BLaER1 (cell line): Measurements from ENCODE around the gene CYBB.
A peak's percentile ranks its signal among the peaks of the same experiment; 100 is the strongest.
"Not testable (repeated sequence)": the region's sequence is repeated elsewhere in the genome, so short reads cannot be mapped to it uniquely, and the experiment has no call there.

ENCODE experiments used
- H3K27ac ChIP-seq: shearing (Covaris generic); formaldehyde crosslinking; 2 replicates; pipeline ENCODE4 v1.8.1; 2022
- H3K27me3 ChIP-seq: shearing (Covaris generic); formaldehyde crosslinking; 2 replicates; pipeline ENCODE4 v1.8.1; 2022
- H3K36me3 ChIP-seq: shearing (Covaris generic); formaldehyde crosslinking; 2 replicates; pipeline ENCODE4 v1.8.1; 2022
- H3K4me1 ChIP-seq: shearing (Covaris generic); formaldehyde crosslinking; 2 replicates; pipeline ENCODE4 v1.8.1; 2022
- H3K4me2 ChIP-seq: shearing (Covaris generic); formaldehyde crosslinking; 2 replicates; pipeline ENCODE4 v1.8.1; 2022
- H3K4me3 ChIP-seq: shearing (Covaris generic); formaldehyde crosslinking; 2 replicates; pipeline ENCODE4 v1.8.1; 2022
- H3K9ac ChIP-seq: shearing (Covaris generic); formaldehyde crosslinking; 2 replicates; pipeline ENCODE4 v1.8.1; 2022
- H3K9me3 ChIP-seq: shearing (Covaris generic); formaldehyde crosslinking; 2 replicates; pipeline ENCODE4 v1.8.1; 2022
- H4K20me1 ChIP-seq: shearing (Covaris generic); formaldehyde crosslinking; 2 replicates; pipeline ENCODE4 v1.8.1; 2022
- Cebpa-rat ChIP-seq: shearing (Covaris generic); IDR thresholded peaks from 2 replicates; pipeline ENCODE4 v1.8.1; 2022

The CYBB gene

GRCh38 chrX:37757082-37757481 lies 22.8 kb upstream of the CYBB start:
- Histone ChIP-seq H3K9ac (no peak overlapping the region), H4K20me1 (no peaks in the 10 kb centered on the region), H3K36me3 (no peaks in the 10 kb centered on the region), H3K9me3 (peaks cover 33% of the 10 kb centered on the region), H3K4me2 (peak overlapping the region; percentile 31; the same call in 1 of the 2 replicates), H3K4me1 (peaks cover 56% of the 10 kb centered on the region), H3K27ac (peak overlapping the region; percentile 94), H3K4me3 (no peak overlapping the region), H3K27me3 (no peaks in the 10 kb centered on the region)
- TF ChIP-seq Cebpa-rat = no peak

DNA sequence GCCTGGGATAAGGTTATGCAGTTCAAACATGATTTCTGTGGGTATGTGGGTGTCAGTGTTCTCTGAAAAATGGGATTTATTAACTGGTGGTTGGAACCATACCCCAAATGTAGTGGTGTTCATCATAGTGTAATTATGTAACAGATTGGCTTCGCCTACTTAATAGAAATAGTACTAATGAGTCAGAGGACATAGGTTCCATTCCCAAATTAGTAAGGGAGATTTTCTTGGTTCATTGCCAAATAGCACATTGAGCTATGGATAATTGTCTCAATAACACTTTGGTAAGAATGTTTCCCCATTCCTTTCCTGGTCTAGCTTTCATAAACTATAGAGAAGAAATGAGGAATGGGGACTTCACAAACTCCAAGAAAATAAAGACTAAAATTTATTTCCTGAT lies 20.5 kb upstream of the CYBB start:
- Histone ChIP-seq H3K4me2 (no peak overlapping the region), H3K36me3 (no peaks in the 10 kb centered on the region), H3K27ac (no peak overlapping the region), H3K9ac (no peak overlapping the region), H3K27me3 (no peaks in the 10 kb centered on the region), H4K20me1 (no peaks in the 10 kb centered on the region), H3K9me3 (peaks cover 18% of the 10 kb centered on the region), H3K4me1 (peaks cover 44% of the 10 kb centered on the region), H3K4me3 (no peak overlapping the region)
- TF ChIP-seq Cebpa-rat = no peak

- Histone ChIP-seq H3K27ac (no peak overlapping the region), H4K20me1 (no peaks in the 10 kb centered on the region), H3K4me2 (no peak overlapping the region), H3K4me3 (no peak overlapping the region), H3K4me1 (peaks cover 38% of the 10 kb centered on the region), H3K27me3 (no peaks in the 10 kb centered on the region), H3K9me3 (peaks cover 18% of the 10 kb centered on the region), H3K9ac (no peak overlapping the region), H3K36me3 (no peaks in the 10 kb centered on the region)
- TF ChIP-seq Cebpa-rat = no peak
These were observed 19.9 kb upstream of the CYBB start for GRCh38 chrX:37759878-37760418.

GRCh38 chrX:37763400-37763799 lies 16.5 kb upstream of the CYBB start:
- H4K20me1 ChIP-seq = no peaks in the 10 kb centered on the region
- no peak overlapping the region for H3K9ac ChIP-seq
- no peaks in the 10 kb centered on the region for H3K36me3 ChIP-seq
- H3K4me1 ChIP-seq = peaks cover 21% of the 10 kb centered on the region
- no peak for TF ChIP-seq Cebpa-rat
- H3K9me3 ChIP-seq = peaks cover 16% of the 10 kb centered on the region
- H3K27ac ChIP-seq = peak overlapping the region; percentile 5; the same call in 1 of the 2 replicates
- H3K4me3 ChIP-seq = no peak overlapping the region
- H3K4me2 ChIP-seq = 0 out of 2 replicates have a peak overlapping the region, but pooled peaks have one; percentile 6
- H3K27me3 ChIP-seq = no peaks in the 10 kb centered on the region

- no peaks in the 10 kb centered on the region for H3K27me3 ChIP-seq
These were observed 14.4 kb upstream of the CYBB start for GRCh38 chrX:37765507-37765906.

GRCh38 chrX:37767430-37767829 lies 12.4 kb upstream of the CYBB start:
- Histone ChIP-seq H3K9ac (no peak overlapping the region), H3K4me1 (peaks cover 21% of the 10 kb centered on the region), H3K4me2 (no peak overlapping the region), H4K20me1 (no peaks in the 10 kb centered on the region), H3K27me3 (no peaks in the 10 kb centered on the region), H3K36me3 (no peaks in the 10 kb centered on the region), H3K4me3 (no peak overlapping the region), H3K9me3 (peaks cover 20% of the 10 kb centered on the region), H3K27ac (no peak overlapping the region)
- TF ChIP-seq Cebpa-rat = no peak

More at GRCh38 chrX:37765507-37765906, 14.4 kb upstream of the CYBB start:
- H3K27ac ChIP-seq = peak overlapping the region; percentile 39; the same call in 1 of the 2 replicates
- no peaks in the 10 kb centered on the region for H3K36me3 ChIP-seq
- no peak overlapping the region for H3K4me3 ChIP-seq
- no peaks in the 10 kb centered on the region for H4K20me1 ChIP-seq
- H3K9me3 ChIP-seq = peaks cover 20% of the 10 kb centered on the region
- no peak overlapping the region for H3K9ac ChIP-seq
- peaks cover 21% of the 10 kb centered on the region for H3K4me1 ChIP-seq
- TF ChIP-seq Cebpa-rat = no peak
- H3K4me2 ChIP-seq = peak overlapping the region; percentile 43; the same call in 1 of the 2 replicates

DNA sequence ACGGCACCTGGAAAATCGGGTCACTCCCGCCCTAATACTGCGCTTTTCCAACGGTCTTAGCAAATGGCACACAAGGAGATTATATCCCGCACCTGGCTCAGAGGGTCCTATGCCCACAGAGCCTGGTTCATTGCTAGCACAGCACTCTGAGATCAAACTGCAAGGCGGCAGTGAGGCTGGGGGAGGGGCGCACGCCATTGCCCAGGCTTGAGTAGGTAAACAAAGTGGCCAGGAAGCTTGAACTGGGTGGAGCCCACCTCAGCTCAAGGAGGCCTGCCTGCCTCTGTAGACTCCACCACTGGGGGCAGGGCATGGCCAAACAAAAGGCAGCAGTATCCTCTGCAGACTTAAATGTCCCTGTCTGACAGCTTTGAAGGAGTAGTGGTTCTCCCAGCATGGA lies 11.0 kb upstream of the CYBB start:
- not testable (repeated sequence) for H3K27me3 ChIP-seq, H3K27ac ChIP-seq, H3K9ac ChIP-seq, H4K20me1 ChIP-seq, H3K36me3 ChIP-seq, H3K4me2 ChIP-seq, H3K4me3 ChIP-seq
- Histone ChIP-seq H3K9me3 (peaks cover 20% of the 10 kb centered on the region), H3K4me1 (peaks cover 12% of the 10 kb centered on the region)

GRCh38 chrX:37776283-37776986 lies 3.4 kb upstream of the CYBB start:
- Histone ChIP-seq H3K36me3 (no peaks in the 10 kb centered on the region), H3K4me2 (peak overlapping the region; percentile 69), H3K27ac (peak overlapping the region; percentile 50), H3K4me1 (peaks cover 26% of the 10 kb centered on the region), H3K9ac (no peak overlapping the region), H4K20me1 (no peaks in the 10 kb centered on the region), H3K27me3 (no peaks in the 10 kb centered on the region), H3K9me3 (no peaks in the 10 kb centered on the region), H3K4me3 (no peak overlapping the region)
- no peak for TF ChIP-seq Cebpa-rat

- no peaks in the 10 kb centered on the region for H4K20me1 ChIP-seq
- H3K4me3 ChIP-seq = no peak overlapping the region
- H3K4me1 ChIP-seq = peaks cover 26% of the 10 kb centered on the region
- peak overlapping the region; percentile 69 for H3K4me2 ChIP-seq
- H3K27ac ChIP-seq = peak overlapping the region; percentile 50
- TF ChIP-seq Cebpa-rat = no peak
- no peak overlapping the region for H3K9ac ChIP-seq
- no peaks in the 10 kb centered on the region for H3K36me3 ChIP-seq
- no peaks in the 10 kb centered on the region for H3K27me3 ChIP-seq
- H3K9me3 ChIP-seq = no peaks in the 10 kb centered on the region
These were observed 2.9 kb upstream of the CYBB start for GRCh38 chrX:37776987-37777325.

GRCh38 chrX:37781081-37781480 lies 1.2 kb downstream of the CYBB start:
- Histone ChIP-seq H3K4me2 (no peak overlapping the region), H3K4me3 (no peak overlapping the region), H3K9me3 (no peaks in the 10 kb centered on the region), H3K36me3 (no peaks in the 10 kb centered on the region), H3K27ac (no peak overlapping the region), H4K20me1 (no peaks in the 10 kb centered on the region), H3K9ac (no peak overlapping the region), H3K27me3 (no peaks in the 10 kb centered on the region), H3K4me1 (peaks cover 28% of the 10 kb centered on the region)
- TF ChIP-seq Cebpa-rat = no peak
